Neuronal stem cell (in vitro differentiated cells): ENCODE measurements around the gene SIK1.
"Not testable (repeated sequence)": the region's sequence is repeated elsewhere in the genome, so short reads cannot be mapped to it uniquely, and the experiment has no call there.

ENCODE experiments used
- DNase-seq: peaks from one replicate; pipeline ENCODE4 v3.0.0-alpha.2; 2013; ENCODE audit warnings: low spot score
- H2AFZ ChIP-seq: one replicate; pipeline ENCODE4 v1.6.1; 2013; ENCODE audit warnings: mild to moderate bottlenecking, low read length, inconsistent platforms
- H2AK5ac ChIP-seq: 2 replicates; pipeline ENCODE4 v1.6.1; 2013; ENCODE audit warnings: low read depth, mild to moderate bottlenecking, inconsistent platforms, low read length, moderate library complexity, mixed read lengths
- H2BK120ac ChIP-seq: 2 replicates; pipeline ENCODE4 v1.6.1; 2013; ENCODE audit warnings: low read depth, mild to moderate bottlenecking, inconsistent platforms, low read length, moderate library complexity, mixed read lengths
- H2BK12ac ChIP-seq: one replicate; pipeline ENCODE4 v1.6.1; 2013; ENCODE audit warnings: low read length, inconsistent platforms
- H2BK15ac ChIP-seq: 2 replicates; pipeline ENCODE4 v1.6.1; 2013; ENCODE audit warnings: mild to moderate bottlenecking, low read length, inconsistent platforms, mixed read lengths
- H2BK5ac ChIP-seq: one replicate; pipeline ENCODE4 v1.6.1; 2013; ENCODE audit warnings: inconsistent platforms, mild to moderate bottlenecking, low read length, moderate library complexity
- H3K14ac ChIP-seq: one replicate; pipeline ENCODE4 v1.6.1; 2013; ENCODE audit warnings: low read length, inconsistent platforms
- H3K18ac ChIP-seq: 2 replicates; pipeline ENCODE4 v1.6.1; 2013; ENCODE audit warnings: low read length, inconsistent platforms
- H3K23ac ChIP-seq: 2 replicates; pipeline ENCODE4 v1.6.1; 2013; ENCODE audit warnings: low read depth, mild to moderate bottlenecking, mixed read lengths, low read length, inconsistent platforms; ENCODE audit not compliant: poor library complexity
- H3K27ac ChIP-seq: replicated peaks from 3 replicates; pipeline ENCODE4 v1.5.1; 2013; ENCODE audit warnings: low read length, inconsistent platforms
- H3K27me3 ChIP-seq, 3 experiments: 2 replicates each; pipeline ENCODE4 v1.6.1; 2013; ENCODE audit warnings: low read length in 3 of 3, mild to moderate bottlenecking in 2 of 3, inconsistent platforms in 1 of 3, low read depth in 1 of 3, mixed read lengths in 1 of 3, moderate library complexity in 1 of 3; ENCODE audit not compliant: control insufficient read depth in 3 of 3, insufficient read depth in 3 of 3
- H3K36me3 ChIP-seq, 2 donors: replicated peaks in 1 of 2; 2 replicates each; pipeline ENCODE4 v1.6.1; 2013; ENCODE audit warnings: low read length in 2 of 2; ENCODE audit not compliant: control insufficient read depth in 2 of 2, insufficient read depth in 2 of 2
- H3K4ac ChIP-seq: 2 replicates; pipeline ENCODE4 v1.6.1; 2013; ENCODE audit warnings: inconsistent platforms, mild to moderate bottlenecking, low read length, moderate library complexity
- H3K4me1 ChIP-seq, 2 donors: 1 replicate in 1 of 2; 2 replicates in 1 of 2; pipeline ENCODE4 v1.6.1; 2013; ENCODE audit warnings: low read length in 2 of 2, low read depth in 1 of 2; ENCODE audit not compliant: control insufficient read depth in 2 of 2, insufficient read depth in 1 of 2
- H3K4me2 ChIP-seq: one replicate; pipeline ENCODE4 v1.6.1; 2013; ENCODE audit warnings: mild to moderate bottlenecking, low read length, inconsistent platforms; ENCODE audit not compliant: insufficient read depth, poor library complexity, severe bottlenecking
- H3K4me3 ChIP-seq, 2 donors: 2 replicates each; pipeline ENCODE4 v1.5.1; 2013; ENCODE audit warnings: low read length in 2 of 2, mild to moderate bottlenecking in 2 of 2, inconsistent platforms in 1 of 2, moderate library complexity in 1 of 2
- H3K79me1 ChIP-seq: one replicate; pipeline ENCODE4 v1.6.1; 2013; ENCODE audit warnings: low read depth, mild to moderate bottlenecking, inconsistent platforms, low read length, moderate library complexity
- H3K9ac ChIP-seq: one replicate; pipeline ENCODE4 v1.6.1; 2013; ENCODE audit warnings: mild to moderate bottlenecking, low read depth, low read length, inconsistent platforms; ENCODE audit not compliant: poor library complexity
- H3K9me3 ChIP-seq, 2 donors: replicated peaks in 1 of 2; 2 replicates each; pipeline versions ENCODE3 to v1.6.1; 2013; ENCODE audit warnings: low read length in 2 of 2, mild to moderate bottlenecking in 2 of 2, inconsistent platforms in 1 of 2, low read depth in 1 of 2, mixed read lengths in 1 of 2, moderate library complexity in 1 of 2; ENCODE audit not compliant: control insufficient read depth in 2 of 2, insufficient read depth in 1 of 2
- H4K8ac ChIP-seq: one replicate; pipeline ENCODE4 v1.6.1; 2013; ENCODE audit warnings: low read depth, mild to moderate bottlenecking, inconsistent platforms, low read length, moderate library complexity
- H4K91ac ChIP-seq: one replicate; pipeline ENCODE4 v1.6.1; 2013; ENCODE audit warnings: low read length, low read depth, mild to moderate bottlenecking, inconsistent platforms; ENCODE audit not compliant: poor library complexity
- WGBS, 2 donors: extraction: QIAGEN DNeasy Blood & Tissue Kit; methylation state at CpG; one replicate each; pipeline ENCODE4 v1.1.7; 2013; ENCODE audit warnings: missing lambda C conversion rate in 2 of 2, mixed read lengths in 1 of 2; ENCODE audit not compliant: insufficient read length in 2 of 2, insufficient replicate concordance in 1 of 2; ENCODE audit errors: extremely low coverage in 2 of 2; 5-methylcytosine and 5-hydroxymethylcytosine counted together

The SIK1 gene

DNA sequence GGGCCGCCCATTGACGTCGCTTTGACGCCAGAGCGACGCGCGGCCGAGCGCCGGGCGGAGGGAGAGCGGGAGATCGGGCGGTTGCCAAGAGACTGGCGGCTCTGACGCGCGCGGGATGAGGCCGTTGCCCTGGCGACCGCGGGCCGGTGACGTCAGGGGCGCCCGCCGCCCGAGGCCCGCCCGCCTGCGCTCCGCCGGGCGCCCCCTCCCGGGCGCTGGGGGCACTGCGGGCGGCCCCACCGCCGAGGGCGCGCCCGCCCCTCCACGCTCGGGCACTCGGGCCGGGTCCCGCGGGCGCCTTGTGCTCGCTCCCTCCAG, 270 bp upstream of the SIK1 start:
- H3K23ac ChIP-seq, H3K4ac ChIP-seq, H3K27ac ChIP-seq, H2BK120ac ChIP-seq, H3K9me3 ChIP-seq, H2AK5ac ChIP-seq, H4K8ac ChIP-seq, H3K14ac ChIP-seq, H2AFZ ChIP-seq, H3K4me3 ChIP-seq, H4K91ac ChIP-seq, H3K36me3 ChIP-seq, H3K79me1 ChIP-seq, H3K4me1 ChIP-seq, H3K18ac ChIP-seq, H3K9ac ChIP-seq, H3K27me3 ChIP-seq, H2BK5ac ChIP-seq, H2BK12ac ChIP-seq, DNase-seq, H3K4me2 ChIP-seq, H2BK15ac ChIP-seq: not testable (repeated sequence)
- no CpG with 5 or more reads among the region's 53 CpGs for WGBS, 2 donors

DNA sequence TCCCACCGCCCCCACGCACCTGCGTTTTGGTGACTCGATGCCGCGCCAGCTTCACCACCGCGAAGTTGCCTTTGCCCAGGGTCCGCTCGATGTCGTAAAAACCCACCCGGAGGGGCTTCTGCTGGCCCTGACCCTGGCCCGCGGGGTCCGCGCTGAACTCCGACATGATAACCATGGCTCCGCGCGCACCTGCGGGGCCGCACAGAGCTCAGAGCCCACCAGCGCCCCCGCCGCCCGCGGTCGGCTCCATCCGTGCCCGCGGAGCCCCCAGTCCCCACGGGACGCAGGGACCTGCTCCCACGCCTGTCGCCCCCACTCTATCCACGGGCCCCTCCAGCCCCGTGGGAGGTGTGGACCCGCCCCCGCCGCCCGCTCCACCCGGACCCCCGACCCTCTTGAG, 927 bp downstream of the SIK1 start:
- not testable (repeated sequence) for H3K36me3 ChIP-seq, H3K18ac ChIP-seq, H3K9ac ChIP-seq, H2BK12ac ChIP-seq, H4K91ac ChIP-seq, H3K9me3 ChIP-seq, H3K4me1 ChIP-seq, H3K14ac ChIP-seq, H3K79me1 ChIP-seq, H3K23ac ChIP-seq, H3K27me3 ChIP-seq, H2BK5ac ChIP-seq, H2AK5ac ChIP-seq, H3K4me2 ChIP-seq, H4K8ac ChIP-seq, H2BK120ac ChIP-seq, H3K4me3 ChIP-seq, H3K4ac ChIP-seq, DNase-seq, H3K27ac ChIP-seq, H2BK15ac ChIP-seq, H2AFZ ChIP-seq
- WGBS, 2 donors = no CpG with 5 or more reads among the region's 43 CpGs

DNA sequence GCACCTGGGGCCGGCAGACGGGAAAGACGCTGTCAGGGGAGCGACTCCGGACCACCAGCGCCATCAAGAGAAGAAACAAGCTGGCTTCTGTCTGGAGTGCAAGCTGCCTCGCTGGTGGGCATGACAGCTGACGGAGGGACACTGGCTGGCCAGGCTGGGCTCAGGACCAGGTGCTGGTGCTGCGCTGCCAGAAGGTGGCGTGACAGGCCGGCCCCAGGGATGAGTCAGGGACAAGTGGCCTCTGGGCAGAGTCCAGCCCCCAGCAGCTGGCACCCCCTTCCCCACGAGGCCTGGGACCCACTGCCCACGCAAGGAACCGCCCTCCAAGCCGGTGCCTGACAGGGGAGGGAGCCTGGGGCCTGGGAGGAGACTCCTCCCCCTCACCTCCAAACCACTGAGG, 7.5 kb downstream of the SIK1 start:
- H4K8ac ChIP-seq, H3K4me3 ChIP-seq, H2AK5ac ChIP-seq, H3K36me3 ChIP-seq, H2BK120ac ChIP-seq, H3K9me3 ChIP-seq, H2BK5ac ChIP-seq, H3K14ac ChIP-seq, H3K9ac ChIP-seq, DNase-seq, H3K4me2 ChIP-seq, H3K23ac ChIP-seq, H2BK12ac ChIP-seq, H3K18ac ChIP-seq, H4K91ac ChIP-seq, H2AFZ ChIP-seq, H3K4me1 ChIP-seq, H3K79me1 ChIP-seq, H3K4ac ChIP-seq, H2BK15ac ChIP-seq, H3K27ac ChIP-seq, H3K27me3 ChIP-seq: not testable (repeated sequence)
- no CpG with 5 or more reads among the region's 15 CpGs for WGBS, 2 donors

DNA sequence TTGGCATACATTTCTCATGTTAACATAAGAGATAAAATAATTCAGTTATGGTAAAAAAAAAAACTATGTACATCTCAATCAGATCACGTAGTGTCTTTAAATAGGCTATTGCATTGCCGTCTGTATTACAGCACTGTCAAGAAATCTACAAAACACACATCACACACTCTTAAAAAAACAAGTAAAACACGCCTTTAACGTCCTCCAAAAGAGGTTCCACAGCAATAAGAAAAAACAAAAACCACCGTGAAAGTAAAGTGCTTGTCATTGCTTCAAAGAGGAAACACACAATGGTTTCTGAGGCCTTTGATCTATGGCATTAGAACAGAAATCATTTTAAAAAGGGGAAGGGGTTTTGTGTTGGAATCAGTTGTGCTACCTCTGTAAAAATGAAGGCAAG, 12.4 kb downstream of the SIK1 start:
- H3K9me3 ChIP-seq, H2BK12ac ChIP-seq, H3K27me3 ChIP-seq, H2BK120ac ChIP-seq, H3K4me1 ChIP-seq, H2AFZ ChIP-seq, H4K8ac ChIP-seq, H3K79me1 ChIP-seq, H2BK5ac ChIP-seq, H3K36me3 ChIP-seq, H3K14ac ChIP-seq, H3K27ac ChIP-seq, H3K9ac ChIP-seq, H3K4me2 ChIP-seq, H2BK15ac ChIP-seq, H3K4me3 ChIP-seq, H4K91ac ChIP-seq, H2AK5ac ChIP-seq, H3K18ac ChIP-seq, DNase-seq, H3K4ac ChIP-seq, H3K23ac ChIP-seq: not testable (repeated sequence)
- no CpG with 5 or more reads among the region's 5 CpGs for WGBS, 2 donors
